Hematopoietic multipotent progenitor cell treated with erythropoietin and hydrocortisone succinate and interleukin-3 and kit ligand, for 17 days (in vitro differentiated cells): ENCODE results near the gene UVRAG.
A peak's percentile ranks its signal among the peaks of the same experiment; 100 is the strongest.
"Not testable (repeated sequence)": the region's sequence is repeated elsewhere in the genome, so short reads cannot be mapped to it uniquely, and the experiment has no call there.

Source experiments
- DNase-seq: peaks from one replicate; pipeline ENCODE4 v3.0.0-alpha.2; 2015; ENCODE audit warnings: low spot score

Gene UVRAG

GRCh38 chr11:75845324-75845723 is 30.3 kb downstream of the UVRAG start:
- DNase-seq: no peak

GRCh38 chr11:75849894-75850293 is 34.9 kb downstream of the UVRAG start:
- no peak for DNase-seq

DNA sequence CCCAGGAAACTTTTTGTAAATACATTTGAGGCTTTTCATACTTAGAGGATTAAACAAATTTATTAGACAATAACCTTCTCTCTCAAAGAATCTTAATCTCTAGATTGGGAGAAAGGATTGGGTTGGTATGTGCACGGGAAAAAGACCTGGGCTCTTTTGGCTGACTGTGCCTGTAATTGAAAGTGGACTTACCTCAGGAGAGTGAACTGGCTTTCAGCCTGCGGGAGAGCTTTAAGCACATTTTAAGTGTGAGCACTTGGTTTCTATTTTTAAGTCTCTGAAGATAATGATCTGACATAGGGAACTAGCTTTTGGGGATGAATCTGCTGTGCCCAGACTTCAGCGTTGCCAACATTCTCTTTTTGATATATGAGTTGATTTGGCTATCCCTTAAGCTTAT is 35.8 kb downstream of the UVRAG start:
- no peak for DNase-seq

DNA sequence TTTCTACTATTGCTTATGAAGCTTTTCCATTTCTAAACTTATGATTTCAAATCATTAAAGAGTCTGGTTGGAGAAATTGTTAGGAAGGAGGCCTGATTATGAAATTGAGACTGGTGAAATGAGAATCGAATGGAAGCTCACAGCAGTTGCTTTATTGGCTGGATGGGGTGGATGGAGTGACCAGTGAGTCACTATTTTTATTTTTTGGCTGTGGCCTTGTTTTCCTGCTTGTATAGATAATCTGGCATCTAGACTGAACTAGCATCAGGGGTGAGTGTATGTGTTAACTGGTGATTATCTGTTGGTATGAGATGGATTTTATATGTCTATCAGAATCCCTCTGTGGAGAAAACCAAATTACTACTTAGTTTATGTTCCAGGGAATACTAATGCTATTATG is 36.2 kb downstream of the UVRAG start:
- no peak for DNase-seq

DNA sequence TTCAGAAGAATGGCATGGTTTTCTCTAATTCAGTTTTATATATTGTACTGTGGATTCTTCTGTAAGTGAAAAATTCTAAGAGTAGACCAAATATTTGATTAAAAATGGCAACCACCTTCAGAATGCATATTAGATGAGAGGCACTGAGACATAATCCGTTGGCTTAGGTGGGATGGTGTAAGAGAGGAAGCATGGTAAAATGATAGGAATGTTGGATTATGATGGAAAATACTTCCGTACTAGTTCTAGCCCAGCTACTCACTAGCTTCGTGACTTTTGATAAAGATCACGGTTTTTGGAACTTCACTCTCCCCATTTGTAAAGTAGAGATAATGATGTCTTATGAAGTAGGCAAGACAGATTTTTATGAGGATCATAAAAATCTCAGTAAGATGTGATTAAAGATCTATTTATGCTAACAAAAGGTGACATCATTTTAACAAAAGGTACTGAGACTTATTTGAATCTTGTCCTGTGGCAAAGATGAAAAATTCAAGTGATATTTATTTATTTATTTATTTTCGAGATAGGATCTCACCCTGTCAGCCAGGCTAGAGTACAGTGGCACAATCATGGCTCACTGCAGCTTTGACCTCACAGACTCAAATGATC is 37.5 kb downstream of the UVRAG start:
- DNase-seq: no peak

DNA sequence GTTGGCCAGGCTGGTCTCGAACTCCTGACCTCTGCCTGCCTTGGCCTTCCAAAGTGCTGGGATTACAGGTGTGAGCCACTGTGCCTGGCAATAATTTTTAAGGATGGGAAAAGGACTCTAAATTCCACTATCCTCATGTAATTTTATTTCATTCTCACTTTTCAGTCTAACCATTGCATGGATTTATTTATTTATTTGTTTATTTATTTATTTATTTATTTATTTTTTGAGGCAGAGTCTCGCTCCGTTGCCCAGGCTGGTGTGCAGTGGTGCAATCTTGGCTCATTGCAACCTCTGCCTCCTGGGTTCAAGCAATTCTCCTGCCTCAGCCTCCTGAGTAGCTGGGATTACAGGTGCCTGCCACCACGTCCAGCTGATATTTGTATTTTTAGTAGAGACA is 38.6 kb downstream of the UVRAG start:
- not testable (repeated sequence) for DNase-seq

DNA sequence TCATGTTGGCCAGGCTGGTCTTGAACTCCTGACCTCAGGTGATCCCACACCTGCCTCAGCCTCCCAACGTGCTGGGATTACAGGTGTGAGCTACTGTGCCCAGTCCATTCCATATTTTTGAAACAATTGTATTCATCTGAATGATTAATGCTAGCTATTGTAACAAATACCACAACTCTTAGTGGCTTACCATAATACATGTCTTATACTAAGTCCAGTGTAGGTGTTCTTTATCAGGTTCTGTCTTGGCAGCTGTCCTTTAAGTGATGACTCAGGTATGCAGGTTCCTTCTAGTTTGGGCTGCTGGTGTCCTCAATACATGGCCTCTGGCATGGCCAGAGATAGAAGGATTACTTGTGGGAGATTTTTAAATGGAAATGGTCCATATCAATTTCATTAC is 39.0 kb downstream of the UVRAG start:
- no peak for DNase-seq

DNA sequence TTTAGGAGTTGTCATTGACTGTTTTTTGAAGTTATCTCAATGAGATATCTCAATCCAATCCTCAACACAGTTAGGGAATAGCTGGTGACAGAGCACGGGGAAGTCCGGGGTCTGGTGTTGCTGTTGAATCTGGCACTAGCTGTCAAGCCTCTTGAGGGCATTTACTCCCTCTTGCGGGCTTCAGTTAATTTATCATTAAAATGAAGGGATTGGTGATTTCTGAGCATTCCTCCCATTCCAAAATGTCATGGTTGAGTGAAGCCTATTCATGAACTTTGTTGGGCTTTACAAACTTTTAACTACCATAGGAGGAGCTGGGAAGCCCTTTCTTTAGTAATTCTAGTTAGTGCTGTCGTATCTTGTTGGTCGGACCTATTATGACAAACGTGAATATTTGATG is 40.2 kb downstream of the UVRAG start:
- no peak for DNase-seq

- DNase-seq: no peak
Measured at GRCh38 chr11:75856912-75857311, 41.9 kb downstream of the UVRAG start.

DNA sequence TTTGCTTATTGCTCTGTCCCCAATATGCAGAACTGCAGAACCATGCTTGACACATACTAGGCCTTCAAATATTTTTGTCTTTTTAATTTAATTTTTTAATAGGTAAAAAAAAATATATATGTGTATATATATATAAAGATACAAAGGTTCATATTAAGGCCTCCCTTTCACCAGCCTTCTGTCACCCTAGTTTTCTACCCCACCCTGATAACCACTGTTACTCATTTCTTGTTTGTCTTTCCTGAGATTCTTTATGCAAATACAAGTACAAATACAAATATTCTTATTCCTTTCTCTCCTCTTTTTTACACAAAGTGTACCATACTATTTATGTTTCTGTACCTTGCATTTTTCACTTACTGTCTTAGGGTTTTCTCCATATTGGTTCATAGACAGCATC is 43.0 kb downstream of the UVRAG start:
- DNase-seq: no peak

- no peak for DNase-seq
Measured at GRCh38 chr11:75858613-75859012, 43.6 kb downstream of the UVRAG start.

- DNase-seq: no peak
Measured at GRCh38 chr11:75859614-75860013, 44.6 kb downstream of the UVRAG start.

GRCh38 chr11:75862437-75862836 is 47.4 kb downstream of the UVRAG start:
- DNase-seq: no peak

DNA sequence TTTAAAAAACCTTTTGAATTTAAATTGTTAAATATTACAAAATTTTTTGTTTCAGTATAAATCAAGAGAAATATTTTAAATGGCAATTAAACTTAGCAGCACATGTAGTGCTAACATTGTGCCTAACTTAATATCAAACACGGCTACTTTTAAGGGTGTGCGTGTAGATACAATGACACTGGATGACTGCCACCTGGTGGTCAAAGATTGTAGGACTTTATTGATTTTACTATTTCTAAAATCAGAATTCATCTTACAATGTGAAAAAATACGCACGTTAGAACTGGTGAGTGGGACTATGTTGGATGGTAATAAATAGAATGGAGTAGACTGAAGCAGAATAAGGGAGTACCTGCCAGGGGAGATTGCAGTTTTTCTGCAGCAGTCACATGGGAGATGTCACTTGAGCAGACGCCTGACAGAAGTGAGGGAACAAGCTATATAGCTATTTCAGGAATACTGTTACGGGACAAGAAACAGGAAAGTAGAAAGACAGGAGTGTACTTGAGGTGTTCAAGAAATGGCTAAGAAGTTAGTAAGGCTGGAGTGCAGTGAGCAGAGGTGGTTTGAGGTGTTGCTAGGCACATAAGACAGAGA is 52.9 kb downstream of the UVRAG start:
- DNase-seq: peak; percentile 80

GRCh38 chr11:75868990-75869389 is 54.0 kb downstream of the UVRAG start:
- no peak for DNase-seq

GRCh38 chr11:75869661-75870455 is 54.8 kb downstream of the UVRAG start:
- DNase-seq: no peak

GRCh38 chr11:75872887-75873416 is 57.9 kb downstream of the UVRAG start:
- no peak for DNase-seq

DNA sequence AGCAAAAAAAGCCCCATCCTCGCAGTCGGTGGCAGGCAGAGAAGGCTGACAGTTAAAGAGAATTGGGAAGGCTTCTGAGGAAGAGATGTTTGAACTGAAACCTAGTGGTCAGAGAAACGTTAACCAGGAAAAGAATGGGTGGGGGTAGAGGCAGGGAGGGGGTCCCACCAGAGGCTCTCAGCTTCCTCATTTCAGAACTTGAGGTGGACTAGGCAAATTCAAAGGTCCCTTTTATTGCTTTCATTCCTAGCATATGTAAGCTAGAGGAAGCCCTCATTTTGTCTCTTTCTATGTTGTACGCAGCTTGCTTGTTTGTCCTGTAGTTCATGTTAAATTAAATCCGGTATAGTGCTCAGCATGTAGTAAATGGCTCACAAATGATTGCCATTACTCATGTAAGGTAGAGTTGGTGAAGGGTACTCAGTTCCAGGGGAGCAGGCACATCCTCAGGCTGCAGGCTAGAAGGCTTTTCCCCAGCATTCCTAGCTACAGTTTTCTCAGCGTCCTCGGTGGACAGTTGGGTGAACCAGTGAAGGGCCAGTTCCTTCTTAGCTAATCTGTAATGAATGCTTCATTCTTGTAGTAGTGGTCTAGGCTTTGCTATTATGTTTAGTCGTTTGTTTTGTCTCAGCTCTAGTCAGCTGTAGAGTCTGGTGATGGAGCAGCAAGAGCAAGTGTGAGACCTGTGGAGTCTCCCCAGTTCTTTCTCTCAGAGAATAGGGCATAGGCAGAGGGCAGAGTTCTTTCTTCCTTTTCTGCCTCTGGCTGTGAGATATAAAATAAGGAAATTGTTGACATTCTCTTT is 58.6 kb downstream of the UVRAG start:
- no peak for DNase-seq

DNA sequence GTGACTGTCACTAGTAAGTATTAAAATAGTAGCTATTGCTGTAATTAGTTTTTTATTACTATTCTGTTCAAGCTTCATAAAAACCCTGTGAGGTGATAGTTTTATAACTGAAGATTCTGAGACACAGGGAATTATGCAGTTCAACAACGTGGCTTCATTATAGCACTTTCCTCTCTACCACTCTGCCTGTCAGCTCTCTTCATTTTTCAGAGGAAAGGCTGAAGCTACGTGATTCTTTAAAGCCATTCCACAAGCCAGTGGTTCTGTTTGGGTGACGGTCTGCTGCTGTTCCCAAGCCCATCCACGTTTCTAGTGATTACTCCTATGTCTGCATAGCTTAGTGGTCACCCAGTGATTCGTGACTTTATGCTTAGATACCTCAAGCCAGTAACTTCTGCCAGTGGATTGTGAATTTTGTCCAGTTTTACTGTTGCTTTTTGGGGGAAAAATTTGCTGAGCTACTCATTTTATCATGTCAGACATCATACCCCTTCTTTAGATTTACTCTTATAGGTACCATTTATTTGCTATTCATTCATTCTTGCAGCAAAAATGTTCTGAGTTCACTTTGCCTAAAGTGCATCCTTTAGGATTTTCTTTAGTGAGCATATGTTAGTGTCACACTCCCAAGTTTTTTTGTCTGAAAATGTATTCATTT is 59.8 kb downstream of the UVRAG start:
- DNase-seq: no peak

GRCh38 chr11:75877327-75877726 is 62.3 kb downstream of the UVRAG start:
- not testable (repeated sequence) for DNase-seq

DNA sequence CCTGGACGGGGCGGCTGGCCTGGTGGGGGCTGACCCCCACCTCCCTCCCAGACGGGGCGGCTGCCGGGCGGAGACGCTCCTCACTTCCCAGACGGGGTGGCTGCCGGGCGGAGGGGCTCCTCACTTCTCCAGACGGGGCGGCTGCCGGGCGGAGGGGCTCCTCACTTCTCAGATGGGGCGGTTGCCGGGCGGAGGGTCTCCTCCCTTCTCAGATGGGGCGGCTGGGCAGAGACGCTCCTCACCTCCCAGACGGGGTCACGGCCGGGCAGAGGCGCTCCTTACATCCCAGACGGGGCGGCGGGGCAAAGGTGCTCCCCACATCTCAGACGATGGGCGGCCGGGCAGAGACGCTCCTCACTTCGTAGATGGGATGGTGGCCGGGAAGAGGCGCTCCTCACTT is 62.9 kb downstream of the UVRAG start:
- not testable (repeated sequence) for DNase-seq

GRCh38 chr11:75878933-75879332 is 63.9 kb downstream of the UVRAG start:
- no peak for DNase-seq
